OCI-M2 (cell line): ENCODE data around the gene TNFRSF12A.
A peak's percentile ranks its signal among the peaks of the same experiment; 100 is the strongest.

Experiments
- DNase-seq: peaks from one replicate; lab custom pipeline; 2025; ENCODE audit not compliant: unreplicated experiment; lab: John Stamatoyannopoulos, UW

Gene TNFRSF12A

GRCh38 chr16:2985893-2986355 lies 34.2 kb upstream of the TNFRSF12A start:
- no peak for DNase-seq

- DNase-seq: no peak
These were observed 33.5 kb upstream of the TNFRSF12A start for GRCh38 chr16:2986623-2987188.

DNA sequence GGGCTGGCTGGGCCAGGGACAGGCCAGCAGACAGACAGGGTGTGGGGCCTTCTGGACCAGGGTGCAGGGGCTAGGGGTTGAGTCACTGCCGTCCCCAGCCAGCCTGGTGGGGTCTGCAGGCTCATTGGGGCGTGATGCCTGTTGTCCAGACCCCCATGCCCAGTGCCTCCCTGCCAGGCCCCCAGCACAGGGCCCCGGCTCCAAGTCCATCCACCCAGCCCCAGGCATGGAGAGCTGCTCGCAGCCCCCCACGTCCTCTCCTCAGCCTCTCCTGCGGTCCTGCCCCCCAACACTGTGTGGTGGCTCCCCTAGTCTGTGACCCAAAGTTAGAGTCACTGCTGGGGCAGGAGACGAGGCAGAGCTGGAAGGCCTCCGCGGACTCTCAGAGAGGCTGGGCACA lies 32.9 kb upstream of the TNFRSF12A start:
- DNase-seq: no peak

DNA sequence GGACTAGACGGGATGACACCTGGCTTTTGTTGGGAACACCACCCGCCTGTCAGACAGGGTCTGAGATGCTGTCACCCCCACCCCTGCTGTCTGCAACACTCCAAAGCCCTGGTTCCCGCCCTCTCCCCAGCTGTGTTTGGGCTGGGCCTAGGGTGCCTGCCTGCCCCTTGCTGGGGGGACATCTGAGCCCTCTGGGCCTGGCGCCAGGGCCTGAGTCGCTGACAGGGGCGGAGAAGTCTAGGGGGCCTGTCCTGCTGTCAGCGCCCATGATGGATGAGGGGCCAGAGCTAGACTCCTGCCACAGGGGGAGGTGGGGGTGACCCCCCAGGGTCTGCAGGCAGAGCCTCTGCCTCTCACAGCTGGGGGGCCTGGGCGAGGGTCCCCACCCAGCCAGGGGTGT lies 32.3 kb upstream of the TNFRSF12A start:
- no peak for DNase-seq

- no peak for DNase-seq
These were observed 31.5 kb upstream of the TNFRSF12A start for GRCh38 chr16:2988590-2989099.

- DNase-seq: no peak
These were observed 29.3 kb upstream of the TNFRSF12A start for GRCh38 chr16:2990891-2991290.

GRCh38 chr16:2991566-2992261 lies 28.5 kb upstream of the TNFRSF12A start:
- no peak for DNase-seq

DNA sequence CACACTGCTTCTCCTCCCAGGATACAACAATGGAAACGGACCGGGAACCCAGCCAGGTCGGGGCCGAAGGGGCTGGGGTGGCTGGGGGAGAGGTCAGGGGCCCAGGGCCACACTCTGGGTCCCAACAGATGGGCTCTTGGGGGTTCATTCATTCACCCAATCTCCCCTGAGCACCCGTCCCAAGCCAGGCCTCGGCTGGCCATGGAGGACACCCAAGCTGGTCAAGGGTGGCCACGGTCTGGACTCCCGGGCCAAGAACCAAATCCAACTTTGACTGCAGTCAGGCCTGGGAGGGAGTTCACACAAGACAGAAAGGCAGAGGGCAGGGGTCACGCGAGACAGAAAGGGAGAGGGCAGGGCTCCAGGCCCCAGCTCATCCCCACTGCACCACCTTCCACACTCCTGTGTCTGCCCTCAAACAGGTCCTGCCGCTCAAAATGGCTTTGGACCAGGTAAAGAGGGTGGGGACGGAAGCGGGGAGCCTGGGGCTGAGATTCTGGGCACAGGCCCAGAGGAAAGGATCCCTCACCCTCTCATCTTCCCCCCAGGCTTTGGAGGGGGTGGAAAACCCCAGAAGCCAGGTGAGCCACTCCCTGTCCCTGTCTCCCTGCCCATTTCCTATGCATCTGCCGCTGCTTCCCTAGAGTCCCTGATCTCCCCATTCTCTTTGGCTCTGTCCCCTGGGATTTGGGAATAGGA lies 27.6 kb upstream of the TNFRSF12A start:
- DNase-seq: no peak

- no peak for DNase-seq
These were observed 23.9 kb upstream of the TNFRSF12A start for GRCh38 chr16:2996298-2996697.

DNA sequence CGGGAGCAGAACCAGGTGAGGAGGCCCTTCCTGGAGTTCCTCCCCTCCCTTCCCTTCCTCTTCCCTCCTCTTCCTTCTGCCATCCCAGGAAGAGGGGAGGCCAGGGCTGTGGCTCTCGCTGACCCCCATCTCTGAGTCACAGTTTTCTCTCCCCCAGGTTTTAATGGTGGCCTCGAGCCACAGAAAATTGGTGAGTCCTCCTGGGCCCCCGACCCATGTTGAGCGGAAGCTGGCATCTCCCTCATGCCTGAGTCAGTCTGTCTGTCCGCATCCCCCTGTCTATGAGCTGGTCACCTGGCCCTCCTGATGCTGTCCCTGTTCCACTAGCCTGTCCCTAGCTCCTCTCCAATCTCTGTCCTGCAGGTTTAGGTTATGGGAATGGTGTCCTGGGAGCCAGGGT lies 20.2 kb upstream of the TNFRSF12A start:
- DNase-seq: no peak

DNA sequence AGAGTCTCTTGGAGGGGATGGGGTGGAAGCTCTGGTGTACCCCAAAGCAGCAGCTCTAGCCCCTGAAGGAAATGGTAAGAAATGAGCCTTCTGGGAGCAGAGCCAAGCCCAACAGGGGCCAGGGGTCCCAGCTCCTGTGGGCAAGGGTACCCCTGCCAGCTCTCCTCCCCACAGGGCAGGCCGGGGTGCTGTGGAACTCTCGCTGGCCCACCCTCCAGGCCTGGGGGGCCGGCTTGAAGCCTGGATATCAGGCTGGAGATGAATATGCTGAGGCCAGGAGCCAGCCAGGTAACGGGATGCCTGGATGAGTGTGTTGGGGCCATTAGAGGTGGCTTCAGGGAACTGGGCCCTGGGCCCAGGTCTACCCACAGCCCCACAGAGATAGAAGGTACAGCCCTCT lies 19.6 kb upstream of the TNFRSF12A start:
- DNase-seq: no peak

DNA sequence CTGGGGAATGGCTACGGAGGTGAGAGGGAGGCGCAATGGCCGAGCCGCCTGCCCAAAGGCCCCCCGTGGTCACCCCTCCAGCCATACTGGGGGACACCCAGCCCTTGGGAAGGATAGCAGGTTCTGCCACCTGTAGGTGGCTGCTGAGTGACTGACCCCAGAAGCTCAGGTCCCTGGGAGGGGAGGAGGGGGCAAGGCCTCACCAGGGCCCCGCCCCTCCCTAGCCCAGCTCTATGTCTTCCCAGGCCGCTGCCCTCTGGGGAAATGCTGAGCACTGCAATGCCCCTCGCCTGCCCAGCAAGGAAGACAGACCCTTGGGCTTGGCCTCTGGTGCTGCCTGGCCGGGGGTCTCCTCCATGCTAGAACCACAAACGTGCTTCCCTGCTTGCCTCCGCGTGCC lies 18.9 kb upstream of the TNFRSF12A start:
- no peak for DNase-seq

DNA sequence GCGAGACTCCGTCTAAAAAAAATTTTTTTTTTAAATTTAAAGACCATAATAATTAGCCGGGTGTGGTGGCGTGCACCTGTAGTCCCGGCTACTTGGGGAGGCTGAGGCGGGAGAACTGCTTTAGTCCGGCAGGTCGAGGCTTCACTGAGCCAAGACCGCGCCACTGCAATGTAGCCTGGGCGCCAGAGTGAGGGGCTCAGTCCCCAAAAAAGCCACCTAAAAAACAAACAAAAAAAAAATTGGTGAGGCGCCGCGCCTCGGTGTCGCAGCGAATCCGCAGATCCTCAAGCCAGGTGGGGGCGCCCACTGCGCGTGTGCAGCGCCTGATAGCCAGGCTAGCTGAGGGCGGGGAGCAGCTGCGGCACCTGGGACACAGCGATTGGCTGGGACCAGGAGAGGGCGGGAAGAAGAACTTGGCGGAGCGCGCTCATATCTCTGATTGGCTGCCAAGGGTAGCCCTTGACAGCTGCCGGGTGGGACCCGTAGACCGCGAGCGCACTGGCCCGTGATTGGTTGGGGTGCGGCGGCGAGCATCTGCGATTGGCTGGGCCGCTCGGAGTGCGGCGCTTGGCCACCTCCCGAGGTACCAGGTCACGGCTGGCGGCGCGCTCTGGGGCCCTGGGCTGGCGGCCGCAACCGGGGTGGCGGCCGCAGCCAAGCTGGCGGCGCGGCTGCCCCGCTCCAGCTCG lies 16.4 kb upstream of the TNFRSF12A start:
- peak; percentile 81 for DNase-seq

DNA sequence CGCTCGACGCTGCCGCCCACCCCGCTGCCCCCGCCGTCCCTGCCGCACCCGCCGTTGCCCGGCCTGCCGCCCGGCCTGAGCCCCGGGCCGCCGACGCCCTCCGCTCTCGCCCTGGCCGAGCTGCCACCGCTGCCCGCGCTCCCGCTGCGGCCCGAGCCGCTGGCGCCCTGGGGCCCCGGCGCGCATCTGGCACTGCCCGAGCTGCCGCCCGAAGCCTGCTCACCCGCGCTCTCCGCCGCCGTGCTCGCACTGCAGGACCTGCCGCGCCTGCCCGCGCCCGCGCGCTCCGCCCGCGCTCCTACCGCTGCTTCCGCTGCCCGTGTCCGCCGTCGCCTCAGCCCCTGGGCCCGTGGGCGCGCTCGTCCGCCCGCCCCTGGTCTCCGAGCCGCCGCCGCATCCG lies 15.8 kb upstream of the TNFRSF12A start:
- DNase-seq: no peak

DNA sequence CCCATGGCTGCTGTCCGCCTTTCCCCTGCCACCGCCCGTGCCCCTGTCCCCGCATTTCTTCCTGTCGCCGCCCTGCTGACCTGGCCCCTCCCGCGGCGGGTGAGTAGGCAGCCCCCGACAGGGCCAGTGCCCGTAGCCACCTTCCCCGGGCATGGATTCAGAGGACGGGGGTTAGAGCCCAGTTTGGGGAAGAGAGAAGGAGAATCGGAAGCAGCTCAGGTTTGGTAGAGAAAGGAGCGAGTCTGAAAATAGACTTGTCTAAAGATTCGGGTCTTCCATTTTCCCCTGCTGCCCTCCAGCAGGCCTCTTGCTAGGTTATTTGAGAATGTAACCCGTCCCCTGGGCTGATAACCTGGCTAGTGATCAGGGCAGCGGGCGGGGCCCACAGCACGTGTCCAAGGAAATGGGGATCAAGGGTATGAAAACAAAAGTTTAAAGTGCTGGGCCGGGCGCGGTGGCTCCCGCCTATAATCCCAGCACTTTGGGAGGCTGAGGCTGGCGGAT lies 15.3 kb upstream of the TNFRSF12A start:
- DNase-seq: no peak

DNA sequence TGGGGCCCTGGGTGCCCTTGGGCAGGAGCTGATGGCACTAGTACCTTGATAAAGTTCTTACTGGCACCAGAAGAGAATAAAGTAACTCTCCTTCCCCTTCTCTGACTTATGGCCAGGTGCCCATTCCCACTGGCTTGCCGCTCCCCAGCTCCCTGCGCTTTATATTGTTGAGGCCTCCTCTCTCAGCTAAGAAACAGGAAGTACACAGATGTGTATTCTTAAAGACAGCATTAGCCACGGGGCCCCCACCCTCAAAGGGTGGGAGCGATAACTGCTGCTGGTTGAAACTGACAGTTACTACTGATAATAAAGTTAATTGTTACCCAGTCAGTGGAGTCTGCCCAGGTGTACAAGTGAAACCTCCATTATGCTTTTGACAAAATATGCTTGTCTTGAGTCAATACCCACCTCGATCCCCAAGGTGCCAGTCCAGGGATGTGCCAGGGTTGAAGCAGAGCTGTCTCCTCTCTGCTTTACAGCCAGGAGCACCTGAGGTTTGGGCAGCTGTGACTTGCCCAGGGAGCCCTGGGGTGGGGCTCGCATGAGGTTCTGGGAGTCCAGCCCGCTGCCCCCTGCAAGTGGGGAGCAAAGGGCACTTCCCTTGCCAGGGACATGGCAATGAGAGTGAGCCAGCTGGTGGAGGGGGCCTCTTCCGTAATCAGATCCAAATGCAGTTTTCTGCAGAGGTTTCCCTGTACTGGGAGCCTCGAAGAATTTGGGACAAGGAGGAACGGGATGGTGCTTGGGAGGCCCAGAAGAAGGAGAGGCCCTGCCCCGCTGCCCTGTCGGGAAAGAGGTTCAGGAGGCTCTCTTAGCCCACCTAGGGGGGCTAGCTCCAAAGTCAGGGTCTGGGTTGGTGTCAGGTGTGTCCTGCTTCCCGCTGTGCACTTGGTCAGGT lies 12.9 kb upstream of the TNFRSF12A start:
- DNase-seq: no peak

DNA sequence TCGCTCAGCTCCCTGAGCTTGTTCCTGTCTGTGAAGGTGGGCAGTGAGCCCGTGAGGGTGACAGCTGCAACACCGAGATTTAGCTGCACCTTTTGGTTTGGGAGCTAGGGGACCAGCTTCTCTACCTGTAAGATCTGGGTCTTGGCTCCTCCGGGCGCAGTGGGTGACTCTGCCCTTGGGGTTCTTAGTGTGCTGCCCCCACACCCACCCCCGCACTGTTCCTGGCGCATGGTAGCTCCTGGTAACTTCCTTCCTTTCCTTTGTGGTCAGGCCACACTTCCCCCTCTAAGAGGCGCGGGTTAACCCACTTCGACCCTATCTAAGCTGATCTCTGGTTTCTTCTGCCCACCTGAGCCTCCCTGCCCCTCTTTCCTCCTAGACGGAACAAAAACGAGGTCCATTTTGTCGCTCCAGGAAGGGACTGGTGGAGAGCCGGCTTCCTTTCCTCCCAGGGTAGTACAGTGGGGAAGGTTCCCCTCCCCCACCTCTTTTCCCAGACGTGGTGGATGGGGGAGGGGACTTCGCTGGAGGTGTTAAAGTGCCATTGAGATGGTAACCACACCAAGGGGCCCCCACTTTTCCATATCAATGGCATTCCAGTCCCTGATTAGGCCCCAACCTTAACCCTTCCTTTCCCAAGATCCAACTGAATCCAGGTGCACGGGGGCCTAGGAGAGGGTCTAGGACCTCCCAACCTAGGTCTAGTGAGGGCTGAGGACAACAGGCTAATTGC lies 12.0 kb upstream of the TNFRSF12A start:
- no peak for DNase-seq

DNA sequence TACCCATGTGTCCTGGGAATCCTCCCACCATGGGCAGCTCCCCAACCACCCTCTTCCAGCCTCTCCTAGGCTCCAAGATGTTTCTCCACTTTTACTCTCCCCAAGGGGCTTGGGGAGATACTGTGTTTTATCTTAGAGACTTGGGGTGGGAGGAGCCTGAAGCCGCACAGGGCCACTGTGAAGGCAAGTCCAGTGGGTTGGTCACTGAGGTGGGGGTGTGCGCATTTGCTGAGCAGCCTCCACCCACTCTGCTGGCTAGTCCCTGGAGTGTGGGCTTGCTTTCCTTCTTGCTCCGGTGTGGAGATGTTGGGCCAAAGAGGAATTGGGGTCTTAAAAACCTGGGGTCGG lies 11.5 kb upstream of the TNFRSF12A start:
- no peak for DNase-seq

GRCh38 chr16:3009568-3010390 lies 10.4 kb upstream of the TNFRSF12A start:
- DNase-seq: no peak
